RWPE1 (cell line): ENCODE measurements around the gene IGF2.
A peak's percentile ranks its signal among the peaks of the same experiment; 100 is the strongest.

ENCODE experiments used
- CTCF ChIA-PET: fragments of 350-600 bp; sonication (Branson Sonifier 250); formaldehyde crosslinking; extraction: SDS; loops from one replicate; lab custom pipeline; 2021; lab: Yijun Ruan, JAX
- POLR2A ChIA-PET: fragments of 400-600 bp; formaldehyde crosslinking; extraction: SDS; loops from one replicate; lab custom pipeline; 2020; ENCODE audit warnings: antibody characterized with exemption; ENCODE audit not compliant: low non-redundant PET; lab: Yijun Ruan, JAX
- DNase-seq: peaks from one replicate; pipeline ENCODE4 v3.0.0; 2012; ENCODE audit warnings: low spot score
- H3K27ac ChIP-seq: fragments of 450-650 bp; 2 replicates; pipeline ENCODE4 v1.5.1; 2017
- CTCF ChIP-seq: fragments of 450-650 bp; conservative IDR thresholded peaks from 2 replicates; pipeline ENCODE4 v1.5.1; 2017; ENCODE audit warnings: low read depth, mild to moderate bottlenecking

IGF2 gene

GRCh38 chr11:2097998-2098690 lies 41.0 kb downstream of the IGF2 start:
- DNase-seq = no peak
- TF ChIP-seq CTCF = no peak
- H3K27ac ChIP-seq = peak overlapping the region; percentile 52; the same call in 1 of the 2 replicates
- CTCF ChIA-PET = interaction anchor here (0.6 kb wide), 1 partner anchor 39 kb away, joined by 4 read pairs; no protein-coding TSS in a partner anchor
- POLR2A ChIA-PET = no interaction called here

- peak overlapping the region; percentile 52; the same call in 1 of the 2 replicates for H3K27ac ChIP-seq
- no peak for TF ChIP-seq CTCF
- CTCF ChIA-PET = interaction anchor here (0.5 kb wide), 1 partner anchor 61 kb away, joined by 4 read pairs; no protein-coding TSS in a partner anchor
- POLR2A ChIA-PET = no interaction called here
- no peak for DNase-seq
These were observed 41.7 kb downstream of the IGF2 start for GRCh38 chr11:2097356-2097997.

- ChIA-PET CTCF (interaction anchor here (0.5 kb wide), 1 partner anchor 61 kb away, joined by 4 read pairs; no protein-coding TSS in a partner anchor), POLR2A (no interaction called here)
- peak overlapping the region; percentile 52; the same call in 1 of the 2 replicates for H3K27ac ChIP-seq
- no peak for DNase-seq
- TF ChIP-seq CTCF = no peak
These were observed 42.3 kb downstream of the IGF2 start for GRCh38 chr11:2096919-2097301.

GRCh38 chr11:2096011-2096918 lies 42.9 kb downstream of the IGF2 start:
- H3K27ac ChIP-seq = peak overlapping the region; percentile 52; the same call in 1 of the 2 replicates
- no peak for TF ChIP-seq CTCF
- POLR2A ChIA-PET = no interaction called here
- no peak for DNase-seq
- CTCF ChIA-PET = no interaction called here

- ChIA-PET POLR2A (no interaction called here), CTCF (no interaction called here)
These were observed 43.6 kb downstream of the IGF2 start for GRCh38 chr11:2095542-2095941.

More at GRCh38 chr11:2095542-2095941, 43.6 kb downstream of the IGF2 start:
- TF ChIP-seq CTCF = no peak
- no peak overlapping the region for H3K27ac ChIP-seq
- DNase-seq = no peak
